Smooth muscle cell of the brain vasculature (primary cell): ENCODE results near the gene PDCD4.

ENCODE experiments used
- DNase-seq: peaks from one replicate; pipeline ENCODE4 v3.0.0-alpha.2; 2012; ENCODE audit warnings: low read depth, low spot score

The PDCD4 gene

GRCh38 chr10:110842326-110842904, 29.3 kb upstream of the PDCD4 start:
- DNase-seq = no peak

DNA sequence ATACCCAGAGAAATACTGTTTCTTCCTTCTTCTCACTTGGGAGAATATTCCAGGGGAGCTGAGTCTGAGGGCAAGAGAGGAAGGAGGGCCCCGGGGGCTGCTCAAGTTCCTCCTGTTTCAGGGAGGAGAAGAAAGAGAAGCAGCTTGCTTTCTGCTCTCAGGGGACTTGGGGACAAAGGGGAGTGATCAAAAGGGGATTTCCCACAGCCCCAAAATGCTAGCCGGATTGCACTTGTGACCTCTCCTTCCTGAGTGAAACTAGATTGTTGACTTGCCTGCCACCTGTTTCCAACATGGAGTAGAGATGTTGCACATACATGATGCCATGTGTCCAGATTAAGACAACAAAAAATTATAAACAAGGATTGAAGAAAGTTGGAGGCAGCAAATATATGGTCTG, 28.7 kb upstream of the PDCD4 start:
- no peak for DNase-seq

- DNase-seq = no peak
Observed at GRCh38 chr10:110843796-110844616, 27.7 kb upstream of the PDCD4 start.

DNA sequence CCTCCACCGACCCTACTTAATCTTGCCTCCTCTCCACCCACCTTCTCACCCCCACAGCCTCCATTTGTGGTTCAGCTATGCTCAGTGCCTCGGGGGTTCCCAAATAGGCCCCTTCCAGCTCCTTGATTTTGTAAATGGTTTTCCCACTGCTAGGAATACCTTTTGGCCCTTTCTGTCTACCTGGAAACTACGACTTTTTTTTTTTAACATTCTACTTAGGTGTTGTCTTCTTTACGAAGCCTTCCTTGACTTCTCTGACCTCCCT, 27.2 kb upstream of the PDCD4 start:
- no peak for DNase-seq

GRCh38 chr10:110845192-110845755, 26.5 kb upstream of the PDCD4 start:
- no peak for DNase-seq

DNA sequence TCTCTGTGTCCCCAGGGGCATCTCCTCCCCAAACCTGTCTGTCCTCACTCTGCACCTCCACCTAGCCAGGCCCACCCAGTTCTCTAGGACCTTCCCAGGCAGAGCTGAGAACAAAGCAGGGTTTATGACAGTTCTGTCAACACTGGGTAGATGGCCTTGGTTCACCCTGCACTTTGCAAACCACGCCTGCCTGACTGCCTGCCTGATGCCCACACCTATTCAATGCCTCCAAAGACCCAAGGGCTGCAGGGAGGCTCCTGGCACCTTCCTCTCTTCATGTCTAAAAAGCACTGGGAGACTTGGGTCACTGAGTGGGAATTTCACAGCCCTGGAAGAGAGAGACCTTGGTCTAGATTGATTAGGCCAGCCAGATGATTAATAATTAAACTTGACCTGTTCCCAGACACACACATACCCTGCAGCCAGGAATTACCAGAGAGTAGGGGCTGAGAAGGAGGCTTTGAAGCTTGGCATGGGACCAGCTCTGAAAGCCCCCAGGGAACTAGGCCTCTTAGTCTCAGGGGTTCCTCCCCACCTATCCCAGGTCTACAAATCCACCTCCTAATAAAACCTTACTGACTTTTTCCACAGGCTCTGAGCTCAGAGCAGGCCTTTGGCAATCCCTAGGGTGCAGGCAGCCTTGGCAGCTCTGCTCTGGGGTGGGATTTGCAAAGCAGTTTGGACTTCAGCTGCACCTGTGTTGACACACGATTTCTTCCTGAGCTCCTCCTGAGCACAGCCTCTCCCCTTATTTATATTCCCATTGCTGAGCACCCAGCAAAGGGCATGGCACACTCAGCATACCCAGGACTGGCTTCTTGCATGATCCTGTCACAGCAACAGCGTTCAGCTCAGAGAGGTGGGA, 25.7 kb upstream of the PDCD4 start:
- DNase-seq = no peak

DNA sequence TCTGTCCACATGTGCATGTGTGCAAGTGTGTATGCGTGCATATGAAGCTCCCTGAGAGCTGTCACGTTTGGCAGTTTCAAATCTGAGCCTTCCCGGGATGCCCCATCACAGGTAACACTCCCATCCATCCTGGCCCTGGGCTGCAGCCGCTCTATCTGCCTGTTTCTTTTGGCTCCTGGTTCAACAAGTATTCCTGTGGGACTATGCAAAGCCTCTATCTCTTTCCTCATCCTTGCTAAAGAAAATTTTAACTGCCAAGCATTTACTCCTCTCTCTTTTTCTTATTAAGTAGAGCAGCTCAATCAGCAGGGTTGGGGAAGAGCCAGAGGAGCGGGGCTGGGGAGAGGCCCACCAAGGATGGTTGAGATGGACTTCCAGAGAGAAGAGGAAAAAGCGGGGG, 24.4 kb upstream of the PDCD4 start:
- no peak for DNase-seq

DNA sequence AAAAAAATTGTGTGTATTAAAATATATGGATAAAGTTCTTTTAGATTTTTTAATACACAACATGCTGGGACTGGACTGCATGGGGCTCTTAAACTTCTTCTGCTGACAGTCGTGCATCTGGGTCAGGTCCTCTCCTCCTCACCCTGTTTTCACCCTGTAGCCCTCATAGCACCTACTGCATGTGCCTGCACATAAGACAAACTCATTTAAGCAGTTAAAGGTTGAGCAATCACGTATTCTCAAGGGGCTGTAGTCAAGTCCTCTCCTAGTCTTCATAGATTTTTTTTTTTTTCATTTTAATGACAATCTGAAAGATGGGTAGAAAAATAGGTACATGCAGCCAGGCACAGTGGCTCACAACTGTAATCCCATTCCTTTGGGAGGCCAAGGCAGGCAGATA, 23.6 kb upstream of the PDCD4 start:
- DNase-seq = no peak

DNA sequence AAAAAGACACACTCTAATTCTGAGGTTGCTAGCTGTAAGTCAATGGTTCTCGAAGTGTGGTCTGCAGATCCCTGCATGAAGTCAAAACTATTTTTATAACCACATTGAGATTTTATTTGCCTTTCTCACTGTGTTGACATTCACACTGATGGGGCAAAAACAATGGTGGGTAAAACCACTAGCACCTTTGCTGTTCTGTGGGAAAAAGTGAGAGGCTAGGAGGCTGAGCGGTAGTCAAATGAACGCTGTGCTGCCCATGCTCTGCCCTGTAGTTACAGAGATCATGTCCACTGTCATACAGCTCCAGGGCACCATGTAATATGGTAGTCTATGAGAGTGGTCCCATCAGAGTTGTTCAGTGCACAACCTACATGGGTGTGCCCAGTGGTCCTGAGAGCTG, 21.6 kb upstream of the PDCD4 start:
- DNase-seq = no peak

DNA sequence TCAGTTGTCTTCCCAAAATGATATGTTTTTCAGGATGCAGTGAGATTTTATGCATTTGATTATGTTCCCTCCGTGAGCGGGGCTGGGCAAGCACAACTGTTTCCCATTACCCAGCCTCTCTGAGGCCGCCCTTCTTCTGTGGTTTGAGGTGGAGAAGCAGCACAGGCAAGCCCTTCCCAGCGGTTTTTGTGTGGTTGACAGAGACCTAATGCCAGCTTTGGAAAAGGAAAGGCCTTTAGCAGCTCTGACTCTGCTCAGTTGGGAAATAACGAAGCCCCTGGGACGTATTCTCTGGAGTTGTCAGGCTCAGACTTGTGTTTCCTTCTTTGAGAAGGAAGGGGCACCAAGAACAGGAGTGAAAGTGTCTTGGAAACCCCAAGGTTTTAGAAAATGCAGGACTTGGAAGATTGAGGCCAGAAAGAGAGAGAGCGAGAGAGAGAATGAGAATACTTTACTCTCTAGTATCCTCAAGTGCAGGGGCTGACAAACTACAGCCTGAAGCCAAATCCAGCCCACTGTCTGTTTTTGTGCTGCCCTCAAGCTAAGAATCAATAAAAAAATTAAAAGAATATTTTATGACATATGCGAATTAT, 20.6 kb upstream of the PDCD4 start:
- DNase-seq = no peak

DNA sequence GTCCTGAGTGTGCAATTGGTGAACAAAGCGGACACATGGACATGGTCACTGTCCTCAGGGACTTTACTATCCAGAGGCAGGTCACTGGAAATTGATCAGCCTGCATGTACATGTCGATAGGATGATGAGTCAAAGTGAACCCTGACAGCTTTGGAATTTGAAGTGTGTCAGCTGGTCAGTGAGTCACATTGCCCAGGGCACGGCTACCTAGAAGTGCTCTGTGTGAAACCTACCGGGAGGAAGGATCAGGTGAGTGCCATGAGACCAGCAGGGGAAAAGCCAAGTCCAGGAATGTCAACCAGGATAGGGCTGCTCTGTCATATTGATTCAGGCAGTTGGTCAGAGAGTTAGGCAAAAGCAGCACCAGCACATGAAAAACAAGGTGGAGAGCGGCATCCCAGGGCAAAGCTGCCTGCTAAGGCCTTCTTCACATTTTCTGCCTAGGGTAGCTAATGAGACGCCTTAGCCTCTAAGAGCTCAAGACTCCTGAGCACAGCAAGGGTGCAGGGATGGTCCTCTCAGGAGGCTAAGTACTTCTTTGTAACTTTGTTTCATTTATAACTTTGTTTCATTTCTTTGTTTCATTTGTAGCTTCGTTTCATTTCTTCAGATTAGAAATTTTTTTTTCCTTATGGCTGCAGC, 19.4 kb upstream of the PDCD4 start:
- DNase-seq = no peak

- no peak for DNase-seq
Observed at GRCh38 chr10:110852947-110853346, 18.8 kb upstream of the PDCD4 start.

GRCh38 chr10:110853921-110854605, 17.7 kb upstream of the PDCD4 start:
- DNase-seq = no peak

GRCh38 chr10:110857265-110858171, 14.2 kb upstream of the PDCD4 start:
- DNase-seq = no peak

GRCh38 chr10:110858297-110858934, 13.3 kb upstream of the PDCD4 start:
- no peak for DNase-seq

- no peak for DNase-seq
Observed at GRCh38 chr10:110859206-110859972, 12.3 kb upstream of the PDCD4 start.

GRCh38 chr10:110859973-110860376, 11.8 kb upstream of the PDCD4 start:
- DNase-seq = peak; percentile 68

DNA sequence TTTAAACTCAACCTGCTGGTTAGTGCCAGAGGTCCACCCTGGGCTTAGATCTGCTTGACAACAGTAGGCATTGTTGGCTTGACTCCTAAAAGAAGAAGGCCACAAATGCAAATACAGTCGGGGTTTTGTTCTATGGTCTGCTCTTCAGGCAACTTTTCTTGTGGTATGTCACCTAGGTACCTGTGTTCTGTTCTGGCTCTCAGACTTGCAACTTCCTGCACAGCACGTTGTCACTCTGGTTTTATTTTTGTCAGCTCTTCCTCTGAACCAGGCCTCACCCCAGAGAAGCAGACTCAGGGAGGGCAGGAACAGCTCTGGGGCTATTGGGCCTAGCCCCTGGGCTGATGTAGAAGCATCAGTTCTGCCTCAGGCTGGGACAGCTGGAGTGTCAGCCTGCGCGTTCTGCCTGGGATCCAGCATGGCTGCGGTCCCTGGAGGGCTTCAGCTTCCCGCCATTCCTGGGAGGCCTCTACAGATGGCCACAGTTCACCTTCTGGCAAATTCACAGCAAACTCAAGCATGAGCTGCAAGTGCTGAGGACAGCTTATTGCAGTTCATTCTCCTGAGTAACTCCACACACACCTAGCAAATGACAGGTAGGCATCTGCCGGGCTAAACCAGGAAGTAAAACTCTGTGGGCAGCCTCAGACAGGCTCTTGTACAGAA, 11.0 kb upstream of the PDCD4 start:
- no peak for DNase-seq
